Measurements from ENCODE around the gene TLE7.

Gene TLE7

DNA sequence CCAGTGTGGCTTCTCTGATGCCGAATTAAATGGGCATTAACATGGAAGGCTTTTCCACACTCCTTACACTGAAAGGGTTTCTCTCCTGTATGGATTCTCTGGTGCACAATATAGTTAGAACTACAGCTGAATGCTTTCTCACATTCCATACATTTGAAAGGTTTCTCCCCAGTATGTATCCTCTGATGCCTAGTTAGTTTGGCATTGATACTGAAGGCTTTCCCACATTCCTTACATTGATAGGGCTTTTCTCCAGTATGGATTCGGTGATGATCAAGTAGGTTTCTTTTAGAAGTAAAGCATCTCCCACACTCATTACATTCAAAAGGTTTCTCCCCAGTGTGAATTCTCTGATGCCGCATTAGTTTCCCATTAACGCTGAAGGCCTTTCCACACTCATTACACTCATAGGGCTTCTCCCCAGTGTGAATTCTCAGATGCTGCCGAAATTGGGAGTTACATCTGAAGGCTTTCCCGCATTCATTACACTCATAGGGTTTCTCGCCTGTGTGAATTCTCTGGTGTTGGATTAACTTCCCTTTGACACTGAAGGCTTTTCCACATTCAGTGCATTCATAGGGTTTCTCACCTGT is 6.5 kb upstream of the TLE7 start:
- no peak for DNase-seq (ENCODE audit: low read depth)

DNA sequence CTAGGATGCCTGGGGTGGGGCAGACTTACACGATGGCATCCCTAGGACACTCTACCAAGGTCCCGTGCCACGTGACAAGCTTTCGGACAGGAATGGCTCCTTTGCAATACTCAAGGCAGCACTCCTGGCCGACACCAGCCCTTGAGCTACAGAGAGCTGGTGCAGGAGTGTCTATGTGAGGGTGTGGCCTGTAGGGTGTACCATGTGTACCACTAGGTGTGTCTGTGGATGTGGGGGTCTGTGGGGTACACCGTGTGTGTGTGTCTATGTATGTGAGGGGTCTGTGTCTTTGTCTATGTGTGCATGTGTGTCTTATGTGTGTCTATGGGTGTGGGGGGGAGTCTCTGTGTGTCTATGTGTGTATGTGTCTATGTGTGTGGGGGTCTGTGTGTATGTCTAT is 1.9 kb upstream of the TLE7 start:
- no peak for DNase-seq (ENCODE audit: low read depth)

DNA sequence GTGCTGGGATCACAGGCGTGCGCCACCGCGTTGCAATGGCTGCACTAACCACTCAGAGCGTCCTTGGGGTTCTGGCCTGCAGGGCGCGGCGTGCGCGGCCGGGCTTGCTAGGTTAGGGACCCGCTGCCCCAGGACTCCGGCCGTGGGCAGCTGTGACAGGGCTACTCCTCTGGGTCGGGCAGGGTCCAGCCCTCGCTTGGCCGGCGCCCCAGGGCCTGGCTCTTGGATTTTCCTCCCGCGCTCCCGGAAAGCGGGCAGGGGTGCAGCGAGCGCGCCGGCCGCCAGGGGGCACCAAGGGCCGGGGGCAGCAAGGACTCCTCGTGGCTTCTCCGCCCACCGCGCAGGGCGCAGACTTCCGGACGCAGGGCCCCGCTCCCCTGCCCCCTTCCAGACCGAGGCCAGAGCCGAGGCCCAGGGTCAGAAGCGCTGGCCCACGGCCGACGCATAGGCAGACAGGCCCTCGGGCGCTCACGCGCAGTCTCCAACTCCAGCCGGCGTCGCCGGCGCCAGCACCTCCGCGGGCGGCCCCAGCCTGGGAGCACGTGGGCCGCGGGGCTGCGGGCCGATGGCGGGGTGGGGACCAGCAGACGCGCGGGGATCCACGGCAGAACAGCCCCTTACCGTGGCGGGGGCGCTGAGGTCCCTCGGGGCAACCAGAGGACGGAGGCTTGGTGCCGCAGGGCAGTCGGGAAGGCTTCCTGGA is 355 bp downstream of the TLE7 start:
- DNase-seq (ENCODE audit: low read depth), result no peak

DNA sequence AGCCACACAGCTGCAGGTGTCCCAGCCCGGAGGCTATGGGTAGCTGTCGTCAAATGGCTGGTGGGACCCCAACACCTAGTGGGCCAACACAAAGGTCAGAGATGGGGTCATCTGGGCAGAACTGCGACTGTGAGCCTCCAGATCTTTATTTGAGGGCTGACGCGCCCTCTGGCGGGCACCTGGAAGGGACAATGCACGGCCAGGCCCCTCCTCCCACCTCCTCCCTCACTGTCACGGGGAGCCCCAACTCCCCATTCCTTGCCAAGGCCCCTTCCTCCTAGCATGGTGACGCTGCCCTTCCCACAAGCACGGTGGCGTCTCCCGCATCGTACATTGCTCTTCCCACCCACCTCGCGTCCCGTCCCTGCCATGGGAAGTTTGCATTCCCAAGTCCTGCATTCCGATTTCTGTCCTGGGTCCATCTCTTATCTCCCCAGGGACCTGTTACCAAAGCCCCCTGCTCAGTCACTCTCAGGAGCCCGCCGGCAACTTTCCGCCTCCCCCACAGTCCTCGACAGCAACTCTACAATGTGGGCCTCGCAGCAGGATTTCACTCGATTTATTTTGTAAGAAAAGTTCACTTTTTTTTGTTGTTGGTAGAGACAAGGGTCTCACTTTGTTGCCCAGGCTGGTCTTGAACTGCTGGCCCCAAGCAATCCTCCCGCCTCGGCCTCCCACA is 1.0 kb downstream of the TLE7 start:
- DNase-seq (ENCODE audit: low read depth), result no peak

DNA sequence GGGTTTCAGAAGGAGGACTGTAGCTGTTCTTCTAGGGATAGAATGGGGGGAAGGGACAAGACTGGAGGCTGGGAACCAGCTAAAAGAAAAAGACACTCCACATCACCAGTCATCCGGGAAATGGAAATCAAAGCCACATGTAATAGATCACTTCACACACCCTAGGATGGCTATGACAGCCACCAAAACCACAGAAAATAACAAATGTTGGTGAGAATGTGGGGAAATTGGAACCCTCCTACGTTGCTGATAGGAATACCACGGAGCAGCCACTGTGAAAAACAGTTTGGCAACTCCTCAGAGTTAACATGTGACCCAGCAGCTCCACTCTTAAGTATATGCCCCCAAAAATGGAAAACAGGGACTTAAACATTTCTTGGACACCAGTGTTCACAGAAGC is 2.3 kb downstream of the TLE7 start:
- DNase-seq (ENCODE audit: low read depth), result no peak

DNA sequence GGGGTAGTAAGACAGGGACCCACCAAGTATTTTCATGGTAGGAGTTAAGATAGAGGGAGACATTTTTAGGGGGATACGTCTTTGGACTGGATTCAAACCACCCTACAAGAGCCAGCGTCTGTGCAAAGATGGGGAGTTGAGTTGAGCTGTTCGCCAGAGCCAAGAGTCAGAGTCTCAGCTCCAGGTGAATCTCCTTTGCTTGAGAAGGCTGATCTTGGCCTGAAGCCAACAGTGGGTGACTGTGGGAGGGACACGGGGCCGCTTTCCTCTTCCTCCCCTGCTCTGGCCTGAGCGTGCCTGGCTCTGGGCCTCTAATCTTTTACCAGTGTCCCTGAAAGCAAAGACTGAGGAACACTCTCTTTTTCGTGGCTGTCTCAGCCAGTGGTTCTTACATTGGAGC is 5.4 kb downstream of the TLE7 start:
- no peak for DNase-seq (ENCODE audit: low read depth)

DNA sequence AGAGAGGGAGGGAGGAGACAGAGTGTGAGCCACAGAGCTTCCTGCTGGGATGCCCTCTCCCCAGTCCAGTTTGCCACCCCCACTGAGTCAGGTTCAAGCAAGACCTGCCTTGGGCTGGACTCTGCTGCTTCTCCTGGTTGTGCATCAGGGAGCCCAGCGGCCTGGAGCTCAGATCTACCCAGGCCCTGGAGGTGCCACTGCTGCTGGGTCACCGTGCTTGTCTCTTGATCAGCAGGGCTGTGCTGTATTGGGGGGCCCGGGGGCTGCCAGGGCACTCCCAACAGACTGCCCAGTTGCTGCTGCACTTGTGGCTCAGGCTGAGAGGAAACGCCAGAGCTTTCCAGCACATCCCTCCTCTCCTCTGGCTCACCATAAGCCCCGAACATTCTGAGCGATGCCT is 8.9 kb downstream of the TLE7 start:
- DNase-seq (ENCODE audit: low read depth), result no peak

DNA sequence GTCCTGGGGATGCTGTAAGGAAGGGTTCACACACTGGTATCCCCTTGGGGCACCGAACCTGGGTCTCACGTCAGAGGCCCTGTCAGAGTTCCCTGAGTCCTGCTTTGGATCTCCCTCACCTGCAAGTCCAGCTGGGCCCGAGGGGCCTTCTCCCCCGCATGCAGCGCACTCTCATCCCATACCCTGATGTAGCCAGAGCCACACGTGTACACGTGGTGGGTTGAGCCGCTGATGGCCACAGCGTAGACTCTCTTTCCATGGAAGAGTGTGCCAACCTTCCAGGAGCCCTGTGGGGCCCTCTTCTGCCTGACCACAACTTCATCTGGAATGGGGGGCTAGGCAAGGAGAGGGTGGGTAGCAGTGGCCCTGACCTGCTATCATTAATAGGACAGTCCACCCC is 9.9 kb downstream of the TLE7 start:
- DNase-seq (ENCODE audit: low read depth), result no peak

DNA sequence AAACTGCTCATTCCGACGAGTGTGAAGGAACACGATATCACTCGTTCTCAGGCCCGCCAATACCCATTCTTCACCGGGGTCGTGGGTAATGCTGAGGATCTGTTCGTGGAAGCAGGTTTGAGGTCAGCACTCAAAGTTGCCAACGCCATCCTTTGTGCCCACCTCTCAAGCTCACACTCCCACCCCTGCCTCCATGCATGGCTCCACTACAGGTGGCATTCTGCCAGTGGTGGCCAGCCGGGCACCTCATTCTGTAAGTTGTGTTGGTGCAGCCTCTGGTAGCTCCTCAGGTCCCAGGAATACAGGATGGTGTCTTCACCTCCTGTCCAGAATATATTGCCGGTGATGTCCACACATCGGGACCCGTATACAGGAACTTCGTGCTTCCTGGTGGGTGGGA is 10.7 kb downstream of the TLE7 start:
- DNase-seq (ENCODE audit: low read depth), result no peak

DNA sequence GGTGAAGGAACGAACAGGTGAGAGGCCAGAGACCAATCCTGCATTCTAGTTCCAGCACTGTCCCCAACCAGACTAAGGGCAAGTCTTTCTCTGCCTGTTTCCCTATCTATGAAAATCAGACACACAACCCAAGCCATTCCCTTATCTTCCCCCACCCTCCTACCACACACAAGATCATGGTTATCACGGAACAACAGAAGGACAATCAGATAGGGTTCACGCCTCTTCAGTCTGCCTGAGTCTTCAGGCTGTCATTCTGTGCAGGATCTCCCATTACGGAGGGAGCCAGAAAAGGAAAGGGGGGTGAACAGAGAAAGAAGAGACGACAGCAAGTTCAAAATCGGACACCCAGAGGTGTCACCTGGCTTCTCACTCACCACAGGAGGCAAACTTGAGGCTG is 11.1 kb downstream of the TLE7 start:
- DNase-seq (ENCODE audit: low read depth), result no peak

DNA sequence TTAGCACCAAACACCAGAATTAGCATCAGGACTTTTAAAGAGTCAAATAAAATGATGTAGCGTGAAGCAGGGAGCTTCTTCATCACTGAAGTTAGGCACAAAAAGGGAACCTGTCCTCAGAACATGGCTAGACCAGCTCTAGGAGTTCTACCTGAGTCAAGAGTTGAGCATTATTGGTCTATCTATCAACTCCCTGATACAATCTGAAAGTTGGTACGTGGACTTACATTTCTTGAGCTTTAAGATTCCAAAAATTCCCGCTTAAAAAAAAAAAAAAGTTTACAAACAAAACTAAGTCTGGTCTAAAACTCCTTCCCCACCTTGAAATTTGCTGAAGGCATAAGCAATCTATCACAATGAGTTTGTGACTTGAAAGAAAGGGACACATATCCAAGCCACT is 12.3 kb downstream of the TLE7 start:
- DNase-seq (ENCODE audit: low read depth), result no peak

DNA sequence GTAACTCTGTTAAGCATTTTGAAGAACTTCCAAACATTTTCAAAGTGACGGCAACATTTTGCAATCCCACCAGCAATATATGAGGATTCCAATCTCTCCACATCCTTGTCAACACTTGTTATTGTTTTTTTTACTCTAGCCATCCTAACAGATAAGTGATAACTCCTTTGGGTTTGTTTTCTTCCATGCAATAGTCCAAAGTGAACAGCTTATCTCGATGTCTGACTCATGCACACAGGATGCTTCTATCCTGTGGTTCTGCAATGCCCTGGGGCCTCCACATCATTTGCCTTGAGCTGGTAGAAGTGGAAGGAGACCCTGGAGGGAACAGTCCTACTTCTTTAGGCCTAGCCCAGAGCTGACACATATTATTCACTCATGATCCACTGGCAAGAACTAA is 13.0 kb downstream of the TLE7 start:
- DNase-seq (ENCODE audit: low read depth), result no peak

DNA sequence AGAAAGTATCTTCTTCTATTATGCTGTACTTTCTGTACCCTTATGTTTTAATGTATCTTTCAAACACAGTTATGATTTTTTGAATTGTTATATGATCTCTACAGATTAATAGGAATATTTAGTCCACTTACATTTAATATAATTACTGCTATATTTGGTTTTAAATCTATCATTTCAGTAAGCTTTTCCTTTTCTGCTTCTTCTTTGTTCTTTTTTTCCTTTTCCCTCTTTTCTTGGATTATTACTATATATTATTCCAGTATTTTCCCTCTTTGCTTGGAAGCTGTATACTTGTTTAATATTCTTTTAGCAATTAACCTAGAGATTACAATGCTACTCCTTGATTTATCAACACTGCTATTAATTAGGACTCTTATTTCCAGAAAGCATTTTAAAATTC is 13.5 kb downstream of the TLE7 start:
- no peak for DNase-seq (ENCODE audit: low read depth)

DNA sequence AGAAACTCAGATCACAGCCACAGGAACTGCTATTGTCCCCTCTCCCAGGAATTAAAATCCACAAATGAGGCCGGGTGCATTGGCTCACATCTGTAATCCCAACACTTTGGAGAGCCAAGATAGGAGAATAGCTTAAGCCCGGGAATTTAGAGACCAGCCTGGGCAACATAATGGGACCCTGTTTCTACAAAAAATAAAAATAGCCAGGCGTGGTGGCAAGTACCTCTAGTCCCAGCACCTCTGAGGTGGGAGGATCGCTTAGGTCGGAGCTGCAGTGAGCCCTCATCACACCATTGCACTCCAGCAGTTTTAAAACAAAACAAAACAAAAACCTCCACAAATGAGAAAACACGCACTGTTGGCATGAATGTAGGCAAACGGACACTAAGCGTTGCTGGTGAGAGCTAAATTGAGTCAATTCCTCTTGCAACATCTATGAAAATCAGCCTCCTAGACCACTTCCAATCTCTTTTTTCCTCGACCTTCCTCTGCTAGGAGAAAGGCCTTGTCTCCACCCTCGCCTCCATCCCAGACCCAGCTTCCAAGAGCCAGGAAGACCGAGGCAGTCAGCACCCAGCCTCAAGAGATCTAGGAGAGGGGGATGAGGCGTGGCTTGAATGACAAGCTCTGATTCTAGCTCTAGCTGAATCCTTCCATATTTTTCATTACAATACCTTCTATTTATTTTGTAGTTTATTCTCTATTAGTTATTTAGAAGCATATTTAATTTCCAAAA is 14.8 kb downstream of the TLE7 start:
- DNase-seq (ENCODE audit: low read depth), result no peak

DNA sequence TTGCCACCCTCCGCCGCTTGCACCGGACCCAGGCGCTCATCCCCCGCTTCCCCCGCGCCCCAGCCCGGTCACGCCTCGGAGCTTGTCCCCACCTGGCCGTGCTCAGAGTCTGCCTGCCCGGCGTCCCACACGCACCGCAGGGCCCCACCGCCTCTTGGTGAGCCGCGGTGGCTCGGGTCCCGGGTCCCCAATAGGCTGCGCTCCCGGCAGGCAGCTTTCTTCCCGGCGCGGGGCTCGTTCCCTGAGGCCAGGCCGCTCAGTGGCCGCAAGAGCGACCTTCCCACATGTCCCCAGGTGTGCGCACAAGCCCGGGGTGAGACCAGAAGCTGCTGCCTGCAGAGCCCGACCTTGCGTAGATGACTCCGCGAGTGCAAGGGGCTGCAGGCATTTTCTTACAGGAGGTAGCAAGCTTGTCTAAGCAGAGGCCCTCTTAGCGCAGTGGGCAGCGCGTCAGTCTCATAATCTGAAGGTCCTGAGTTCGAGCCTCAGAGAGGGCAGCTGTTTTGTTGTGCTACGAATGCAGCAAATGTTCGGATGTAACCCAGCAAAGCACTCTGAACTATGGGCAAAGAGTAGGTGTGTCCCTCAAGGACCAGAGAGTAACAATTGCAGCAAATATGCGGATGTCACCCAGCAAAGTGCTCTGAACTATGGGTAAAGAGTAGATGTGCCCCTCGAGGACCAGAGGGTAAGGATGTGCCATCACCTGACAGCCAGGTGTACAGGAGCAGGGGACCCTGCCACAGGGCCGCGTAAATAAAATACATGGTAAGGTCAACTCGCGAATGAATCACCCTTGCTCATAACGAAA is 15.6 kb downstream of the TLE7 start:
- DNase-seq (ENCODE audit: low read depth), result no peak

DNA sequence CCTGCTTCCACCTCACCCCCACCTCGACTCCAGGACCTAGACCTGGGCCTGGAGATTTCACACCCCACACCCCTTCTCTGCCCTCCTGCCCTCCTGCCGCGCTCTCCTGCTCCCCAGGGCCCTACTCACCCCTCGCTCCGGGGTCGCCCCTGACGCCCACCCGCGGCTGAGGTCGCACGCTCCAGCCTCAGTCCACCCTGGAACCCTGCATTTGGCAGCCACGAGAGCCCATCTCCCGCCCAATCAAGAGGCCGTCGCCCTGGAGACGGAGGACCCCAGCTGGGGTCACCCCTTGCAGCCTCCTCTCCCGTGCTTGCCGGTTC is 16.1 kb downstream of the TLE7 start:
- DNase-seq (ENCODE audit: low read depth), result no peak

DNA sequence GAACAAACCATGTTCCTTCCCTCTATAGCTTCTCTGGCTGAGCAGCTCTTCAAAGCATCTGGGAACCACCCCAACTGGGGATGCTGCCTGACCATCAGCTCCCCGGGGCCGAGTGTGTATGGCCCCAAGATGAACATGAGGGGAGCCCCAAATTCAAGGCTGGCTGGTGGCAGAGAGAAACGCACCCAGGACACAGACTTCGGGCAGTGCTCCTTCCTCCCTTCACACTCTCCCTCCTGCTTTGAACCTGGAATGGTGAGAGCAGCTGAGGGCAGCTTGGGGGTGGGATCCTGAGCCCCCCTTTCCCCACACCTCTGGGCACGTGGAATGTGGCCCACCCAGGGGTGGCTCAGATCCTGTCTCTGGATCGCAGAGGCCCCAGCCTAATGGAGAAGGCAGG is 17.2 kb downstream of the TLE7 start:
- no peak for DNase-seq (ENCODE audit: low read depth)

DNA sequence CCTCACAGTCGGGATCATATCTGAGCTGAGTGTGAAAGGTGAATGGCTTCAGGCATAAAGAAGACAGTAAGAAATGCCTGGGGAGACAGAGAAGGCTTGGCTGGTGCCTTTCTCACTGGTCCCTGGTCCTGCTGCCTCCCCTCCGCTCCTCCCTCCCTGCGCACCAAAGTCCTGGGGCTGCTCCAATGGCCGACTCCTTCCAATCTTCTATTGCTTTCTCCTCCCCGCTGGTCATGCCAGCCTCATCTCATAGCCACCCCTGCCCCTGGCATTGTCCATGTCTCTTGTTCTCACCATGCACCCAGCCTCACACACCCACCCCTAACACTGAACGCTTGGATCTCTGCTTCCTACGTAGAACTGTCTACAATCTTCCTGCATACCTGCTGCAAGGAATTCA is 18.0 kb downstream of the TLE7 start:
- no peak for DNase-seq (ENCODE audit: low read depth)

DNA sequence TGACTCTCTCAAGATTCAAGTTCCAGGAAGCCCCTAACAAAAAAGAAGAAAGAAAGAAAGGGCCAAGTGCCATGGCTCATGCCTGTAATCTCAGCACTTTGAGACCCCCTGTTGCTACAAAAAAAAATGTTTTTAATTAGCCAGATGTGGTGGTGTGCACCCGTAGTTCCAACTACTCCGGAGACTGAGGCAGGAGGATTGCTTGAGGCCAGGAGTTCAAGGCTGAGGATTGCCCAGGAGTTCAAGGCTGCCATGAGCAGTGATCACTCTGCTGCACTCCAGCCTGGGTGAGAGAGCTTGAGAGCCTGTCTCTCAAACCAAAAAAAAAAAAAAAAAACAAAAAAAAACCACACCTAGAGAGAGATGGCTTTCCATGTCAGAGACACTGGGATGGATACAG is 18.8 kb downstream of the TLE7 start:
- DNase-seq (ENCODE audit: low read depth), result no peak

DNA sequence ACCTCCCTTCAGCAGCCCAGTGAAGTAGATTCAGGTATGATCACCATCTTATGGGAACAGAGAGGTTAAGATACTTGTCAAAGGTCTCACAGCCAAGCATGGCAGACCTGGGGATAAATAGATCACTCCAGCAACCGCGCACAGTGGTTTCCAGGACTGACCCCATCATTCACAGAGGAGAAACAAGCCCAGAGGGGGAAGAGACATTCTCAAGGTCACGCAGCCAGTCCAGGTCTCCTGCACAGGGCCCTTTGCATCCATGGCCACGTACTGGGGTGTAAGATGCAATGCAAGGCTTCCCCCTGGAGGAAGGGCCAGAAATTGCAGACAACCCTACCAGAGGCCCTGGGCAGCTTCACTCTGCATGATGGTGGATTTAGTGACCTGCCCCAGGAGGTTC is 19.9 kb downstream of the TLE7 start:
- no peak for DNase-seq (ENCODE audit: low read depth)

DNA sequence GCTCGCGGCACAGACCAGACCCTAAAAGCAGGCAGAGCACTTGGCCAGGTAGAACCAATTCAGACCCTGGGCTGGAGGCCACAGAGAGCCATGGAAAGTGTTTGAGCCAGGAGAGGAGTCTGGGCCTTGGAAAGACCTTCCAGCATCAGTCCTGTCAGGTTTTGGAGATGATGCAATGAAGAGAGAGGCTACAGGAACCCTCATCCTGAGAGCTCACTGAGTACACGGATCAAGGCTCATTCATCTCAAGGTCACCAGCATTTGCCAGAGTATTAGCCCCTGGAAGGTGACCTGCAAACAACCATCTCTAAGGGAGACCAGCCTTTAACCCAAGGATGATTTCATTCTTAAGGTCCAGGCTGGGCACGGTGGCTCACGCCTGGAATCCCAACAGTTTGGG is 27.8 kb downstream of the TLE7 start:
- no peak for DNase-seq (ENCODE audit: low read depth)

DNA sequence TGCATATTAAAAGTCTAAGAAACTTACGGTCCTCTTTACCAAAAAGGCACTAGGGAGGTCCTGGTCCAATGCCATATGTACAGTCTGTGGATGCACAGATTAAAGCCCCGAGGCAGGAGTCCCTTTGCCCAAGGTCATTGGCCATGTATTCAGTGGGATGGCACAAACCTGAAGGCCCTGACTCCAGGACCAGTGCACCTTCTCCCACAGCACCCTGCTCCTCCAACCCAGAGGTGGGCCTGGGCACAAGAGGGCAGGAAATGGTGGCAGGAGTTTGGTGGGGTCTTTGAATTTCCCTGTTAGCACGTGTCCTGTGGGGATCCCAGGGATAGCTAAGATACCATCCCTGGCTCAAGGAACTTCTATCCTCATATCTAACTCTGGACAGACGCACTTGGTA is 28.5 kb downstream of the TLE7 start:
- DNase-seq (ENCODE audit: low read depth), result no peak
